GM18507 (cell line): Measurements from ENCODE around the gene MSRB1.
A peak's percentile ranks its signal among the peaks of the same experiment; 100 is the strongest.

Source experiments
- DNase-seq: peaks from one replicate; pipeline ENCODE4 v3.0.0; 2011; ENCODE audit warnings: low read depth; ENCODE audit not compliant: insufficient read length; ENCODE audit errors: extremely low spot score
- FAIRE-seq: peaks from 2 replicates; lab custom pipeline; 2011; peaks lifted over from hg19 to GRCh38; lab: Jason Lieb, UNC

MSRB1 gene, protein sequence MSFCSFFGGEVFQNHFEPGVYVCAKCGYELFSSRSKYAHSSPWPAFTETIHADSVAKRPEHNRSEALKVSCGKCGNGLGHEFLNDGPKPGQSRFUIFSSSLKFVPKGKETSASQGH

DNA sequence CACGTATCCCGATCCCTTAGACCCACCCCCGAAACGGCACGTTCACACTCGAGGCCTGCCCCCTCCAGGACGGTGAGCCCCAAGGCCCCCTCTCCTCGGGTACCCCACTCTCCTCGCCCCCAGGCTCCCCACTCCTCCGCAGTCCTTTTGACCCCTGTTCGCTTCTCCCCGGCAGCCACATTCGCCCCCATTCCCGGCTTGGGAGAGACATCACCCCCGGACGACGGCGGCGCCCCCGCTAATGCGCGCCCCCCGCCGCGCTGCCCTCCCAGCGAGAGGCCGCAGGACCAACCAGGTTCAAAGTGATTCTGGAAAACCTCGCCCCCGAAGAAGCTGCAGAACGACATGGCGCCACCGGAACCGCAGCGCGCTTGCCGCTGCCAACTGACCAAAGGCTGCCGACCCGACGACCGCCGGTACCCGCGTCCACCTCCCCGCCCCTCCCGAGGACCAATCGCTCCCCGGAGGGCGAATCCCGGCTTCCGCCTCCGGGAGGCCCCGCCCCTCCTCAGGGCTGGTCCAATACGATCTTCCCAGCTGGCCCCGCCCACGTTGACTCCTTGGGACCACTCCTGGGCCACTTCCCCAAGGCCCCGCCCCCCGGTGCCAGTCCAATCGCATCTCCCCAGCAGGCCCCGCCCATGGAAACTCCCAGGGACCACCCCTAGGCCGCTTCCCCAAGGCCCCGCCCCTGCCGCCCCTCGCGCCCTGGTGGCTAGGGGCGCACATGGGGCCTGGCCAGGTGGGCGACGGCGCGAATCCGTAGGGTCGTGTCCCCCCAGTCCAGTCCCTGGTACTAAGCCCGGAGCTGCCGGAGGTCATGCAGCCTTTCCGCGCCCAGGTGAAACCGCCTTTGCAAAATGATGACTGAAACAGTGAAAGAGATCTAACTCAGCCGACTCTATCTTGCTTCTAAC, at the start of gene MSRB1:
TSS of gene MSRB1 (minus strand) at position 390 of the 917 bp plus-strand sequence. CDS start at position 347, 43 bp downstream.
- DNase-seq (peak; percentile 100), FAIRE-seq (peak; percentile 99)

DNA sequence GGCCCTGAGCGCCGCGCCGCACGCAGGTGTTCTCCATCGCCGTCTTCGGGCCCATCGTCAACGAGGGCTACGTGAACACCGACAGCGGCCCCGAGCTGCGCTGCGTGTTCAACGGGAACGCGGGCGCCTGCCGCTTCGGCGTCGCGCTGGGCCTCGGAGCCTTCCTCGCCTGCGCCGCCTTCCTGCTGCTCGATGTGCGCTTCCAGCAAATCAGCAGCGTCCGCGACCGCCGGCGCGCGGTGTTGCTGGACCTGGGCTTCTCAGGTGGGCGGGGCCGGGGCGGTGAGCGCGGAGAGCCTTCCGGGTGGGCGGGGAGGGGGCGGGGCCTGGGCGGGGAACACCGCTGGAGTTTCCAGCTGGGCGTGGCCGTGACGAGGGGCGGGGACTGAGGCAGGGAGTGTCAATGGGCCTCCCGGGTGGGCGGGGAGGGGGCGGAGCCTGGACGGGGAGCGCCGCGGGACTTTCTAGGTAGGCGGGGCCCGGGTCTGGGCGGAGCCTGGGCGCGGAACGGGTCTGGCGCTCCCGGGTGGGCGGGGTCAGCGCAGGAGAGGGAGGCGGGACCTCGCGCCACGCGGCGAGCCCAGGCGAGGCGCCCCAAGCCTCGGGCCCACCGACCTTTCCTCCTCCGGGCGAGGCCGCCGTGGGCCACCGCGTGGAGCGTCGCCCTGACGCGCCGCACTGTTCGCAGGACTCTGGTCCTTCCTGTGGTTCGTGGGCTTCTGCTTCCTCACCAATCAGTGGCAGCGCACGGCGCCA, 49.1 kb upstream of the MSRB1 start:
- peak; percentile 96 for DNase-seq

DNA sequence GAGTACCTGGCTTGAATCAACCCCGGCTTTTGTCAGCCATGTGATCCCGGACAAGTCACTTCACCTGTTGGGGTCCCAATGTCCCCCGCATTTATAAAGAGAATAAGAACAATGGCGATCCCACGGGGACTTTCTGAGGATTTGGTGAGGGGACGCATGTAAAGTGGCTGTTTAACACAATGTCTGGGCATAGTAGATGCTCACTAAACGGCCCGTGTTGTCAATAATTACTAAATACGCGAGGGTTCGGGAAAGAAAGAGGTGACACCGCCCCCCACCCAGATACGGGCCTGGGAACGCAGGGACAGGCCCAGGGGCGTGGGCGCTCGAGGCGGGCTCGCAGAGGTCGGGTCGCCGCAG, 48.6 kb upstream of the MSRB1 start:
- FAIRE-seq (no peak), DNase-seq (no peak)

More for the DNA sequence above, 49.1 kb upstream of the MSRB1 start:
- peak; percentile 88 for FAIRE-seq

DNA sequence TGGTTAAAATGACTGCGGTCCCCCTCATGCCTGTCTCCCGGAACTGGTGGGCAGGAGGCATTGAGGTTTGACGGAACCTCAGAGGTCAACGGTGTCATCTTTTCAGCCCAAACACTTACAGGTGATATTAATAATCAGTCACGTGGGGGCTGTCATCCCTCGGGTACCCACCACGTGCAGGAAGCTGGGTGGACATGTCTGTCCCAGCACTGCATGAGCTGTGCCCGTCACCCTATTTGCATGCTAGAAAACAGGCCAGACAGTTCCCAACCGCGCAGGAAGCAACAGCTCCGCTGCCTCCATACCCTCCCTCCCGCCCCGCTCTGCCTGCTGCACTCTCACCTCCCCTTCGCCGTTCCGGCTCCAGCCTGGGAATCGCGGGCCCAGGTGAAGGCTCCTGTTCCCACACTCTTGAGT, 48.1 kb upstream of the MSRB1 start:
- DNase-seq (no peak), FAIRE-seq (peak; percentile 93)

DNA sequence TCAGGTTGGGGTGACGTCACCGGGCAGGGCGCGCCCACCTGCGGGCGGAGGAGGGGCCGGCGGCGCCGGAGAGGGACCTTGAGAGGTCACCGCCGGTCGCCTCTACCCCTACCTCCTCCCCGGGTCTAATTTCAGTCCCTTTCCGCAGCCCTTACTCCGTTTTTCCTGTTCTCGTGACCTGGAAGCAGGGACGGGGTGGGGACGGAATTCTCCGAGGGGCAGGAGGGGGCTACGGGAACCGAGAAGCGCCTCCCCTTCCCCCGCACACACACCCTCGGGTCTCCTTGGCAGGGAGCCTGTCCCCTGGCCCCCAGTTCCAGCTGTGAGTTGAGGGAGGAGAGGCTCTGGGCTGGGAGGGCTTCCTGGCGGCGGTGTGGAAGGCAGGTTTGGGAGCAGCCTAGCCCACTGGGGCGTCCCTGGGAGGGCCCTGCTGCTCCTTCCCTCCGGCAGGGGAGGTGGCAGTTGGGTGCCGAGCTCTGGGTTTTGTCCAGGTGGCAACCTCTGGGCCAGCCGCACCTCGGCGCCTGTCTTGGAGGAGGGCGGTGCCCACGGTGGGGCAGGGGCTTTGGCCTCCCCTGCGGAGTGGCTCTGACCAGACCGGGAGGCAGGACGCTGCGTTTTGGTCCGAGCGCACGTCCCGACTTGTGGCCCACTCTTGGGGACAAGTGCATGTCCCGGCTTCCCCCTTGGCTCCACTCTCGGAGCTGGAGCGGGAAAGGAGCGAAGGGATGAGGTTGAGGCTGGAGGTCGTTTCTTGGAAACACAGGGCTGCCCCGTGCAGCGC, 47.5 kb upstream of the MSRB1 start:
- no peak for DNase-seq
- no peak for FAIRE-seq

DNA sequence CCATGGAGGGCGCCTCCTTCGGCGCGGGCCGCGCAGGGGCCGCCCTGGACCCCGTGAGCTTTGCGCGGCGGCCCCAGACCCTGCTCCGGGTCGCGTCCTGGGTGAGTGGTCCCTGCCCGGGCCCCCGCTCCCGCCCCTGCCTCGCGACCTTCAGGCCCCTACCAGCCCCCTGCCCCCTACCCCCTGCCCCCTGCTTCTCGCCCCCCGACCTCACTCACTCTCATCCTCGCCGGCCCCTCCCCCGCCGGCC, 47.0 kb upstream of the MSRB1 start:
- FAIRE-seq (no peak), DNase-seq (no peak)

DNA sequence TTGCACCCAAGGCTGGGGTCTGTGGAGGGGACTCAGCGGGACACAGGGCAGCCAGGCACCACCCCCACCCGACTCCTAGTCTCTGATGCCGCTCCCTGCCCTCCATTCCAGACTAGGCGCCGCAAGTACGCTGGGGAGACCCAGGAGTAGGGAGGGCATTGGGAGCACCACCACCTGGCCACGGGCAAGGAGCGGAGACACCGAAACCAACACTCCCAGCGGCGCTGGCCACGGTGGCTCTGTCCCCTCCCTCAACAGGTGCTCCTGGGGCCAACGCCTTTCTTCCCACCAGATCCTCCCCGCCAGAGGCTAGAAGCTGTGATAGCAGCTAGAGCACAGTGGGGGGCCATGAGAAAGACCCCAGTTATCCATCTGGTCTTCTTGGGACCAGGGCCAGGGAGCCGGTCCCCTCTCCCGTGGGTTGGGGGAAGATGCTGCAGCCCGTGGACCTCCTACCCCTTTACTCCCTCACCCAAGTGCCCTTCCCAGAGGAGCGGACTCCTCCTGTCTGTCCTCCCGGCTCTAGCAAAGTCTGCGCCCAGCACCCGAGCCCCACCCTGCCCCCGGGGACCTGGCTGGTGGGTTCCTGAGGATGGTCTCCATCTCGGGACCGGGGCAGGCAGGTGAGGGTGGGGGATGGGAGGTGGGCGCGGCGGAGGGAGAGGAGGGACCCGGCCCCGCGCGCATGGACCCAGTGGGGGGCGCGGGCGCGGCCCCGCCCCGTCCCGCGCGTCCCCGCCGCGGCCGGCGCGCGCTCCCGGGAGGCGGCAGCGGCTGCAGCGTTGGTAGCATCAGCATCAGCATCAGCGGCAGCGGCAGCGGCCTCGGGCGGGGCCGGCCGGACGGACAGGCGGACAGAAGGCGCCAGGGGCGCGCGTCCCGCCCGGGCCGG, 46.5 kb upstream of the MSRB1 start, which contains the start of gene SYNGR3:
TSS of gene SYNGR3 (plus strand) at position 762 of the 892 bp plus-strand sequence. CDS start 133 bp downstream, outside the sequence.
- FAIRE-seq (no peak), DNase-seq (no peak)

DNA sequence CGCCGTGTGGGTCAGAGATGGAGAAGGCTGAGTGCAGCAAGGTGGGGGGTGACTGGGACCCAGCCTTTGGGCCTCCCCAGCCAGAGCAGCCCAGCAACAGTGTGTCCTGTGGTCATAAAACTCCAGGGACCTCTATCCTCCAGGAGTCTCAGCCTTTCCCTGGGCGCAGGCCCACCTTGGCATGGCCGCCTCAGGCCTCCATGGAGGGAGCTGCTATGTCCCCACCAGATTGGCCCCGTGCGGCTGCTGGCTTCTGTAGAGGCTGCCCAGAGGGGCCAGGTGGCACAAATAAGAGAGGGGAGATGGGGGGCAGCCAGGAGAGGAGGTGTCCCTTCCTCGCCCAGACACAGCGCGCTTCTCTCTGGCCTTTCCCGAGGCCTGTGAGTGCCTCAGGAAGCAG, 44.2 kb upstream of the MSRB1 start:
- DNase-seq (no peak), FAIRE-seq (no peak)

DNA sequence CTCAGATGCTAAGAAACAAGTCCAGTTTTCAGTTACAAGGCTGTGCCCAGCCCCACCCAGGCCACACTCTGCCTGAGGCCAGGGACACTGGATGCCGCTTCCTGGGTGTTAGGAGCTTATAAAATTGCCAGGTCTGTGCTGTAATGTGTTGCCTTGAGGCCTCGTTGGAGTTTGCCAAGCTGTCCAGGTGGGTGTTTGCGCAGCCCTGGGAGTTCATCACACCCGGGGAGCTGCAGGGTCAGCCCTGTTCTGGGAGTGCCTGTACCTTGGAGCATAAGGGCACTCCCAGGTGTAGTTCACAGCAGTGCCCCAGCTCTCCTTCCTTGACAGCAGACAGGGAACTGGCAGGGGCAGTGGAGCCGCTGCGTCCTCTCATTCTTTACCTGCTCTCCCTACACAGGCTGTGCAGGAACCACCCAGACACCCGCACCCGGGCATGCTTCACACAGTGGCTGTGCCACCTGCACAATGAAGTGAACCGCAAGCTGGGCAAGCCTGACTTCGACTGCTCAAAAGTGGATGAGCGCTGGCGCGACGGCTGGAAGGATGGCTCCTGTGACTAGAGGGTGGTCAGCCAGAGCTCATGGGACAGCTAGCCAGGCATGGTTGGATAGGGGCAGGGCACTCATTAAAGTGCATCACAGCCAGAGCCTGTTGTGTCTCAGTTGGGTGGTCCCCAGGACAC, 42.6 kb upstream of the MSRB1 start:
- DNase-seq (no peak), FAIRE-seq (no peak)

DNA sequence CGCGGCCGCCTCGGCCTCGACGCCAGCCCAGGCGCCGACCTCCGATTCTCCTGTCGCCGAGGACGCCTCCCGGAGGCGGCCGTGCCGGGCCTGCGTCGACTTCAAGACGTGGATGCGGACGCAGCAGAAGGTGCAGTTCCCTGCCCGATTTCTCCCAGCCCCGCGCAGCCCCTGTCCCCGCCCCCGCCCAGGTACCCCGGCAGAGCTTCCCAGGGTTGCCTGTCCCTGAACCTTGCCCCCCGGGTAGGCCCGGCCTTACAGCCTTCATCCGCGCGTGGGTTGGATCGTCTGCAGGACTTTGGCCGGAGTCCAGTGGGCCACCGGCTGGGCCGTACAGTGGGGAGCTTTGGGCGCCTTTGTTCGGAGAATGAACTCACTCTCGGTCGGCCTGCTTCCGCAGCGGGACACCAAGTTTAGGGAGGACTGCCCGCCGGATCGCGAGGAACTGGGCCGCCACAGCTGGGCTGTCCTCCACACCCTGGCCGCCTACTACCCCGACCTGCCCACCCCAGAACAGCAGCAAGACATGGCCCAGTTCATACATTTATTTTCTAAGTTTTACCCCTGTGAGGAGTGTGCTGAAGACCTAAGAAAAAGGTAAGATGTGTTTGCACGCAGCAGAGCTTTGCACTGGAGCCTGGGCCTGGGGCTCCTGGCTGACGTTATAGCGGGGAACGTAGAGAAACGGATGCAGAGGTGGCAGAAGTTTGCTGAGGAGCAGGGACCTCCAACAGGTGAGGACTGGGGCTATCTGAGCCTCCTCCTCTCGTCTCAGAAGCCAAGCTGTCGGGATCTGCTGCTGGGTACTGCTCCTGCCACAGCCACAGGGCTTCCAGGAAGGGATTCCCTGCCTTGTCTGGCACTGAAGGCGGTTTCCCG, 41.6 kb upstream of the MSRB1 start:
- DNase-seq (no peak), FAIRE-seq (no peak)

DNA sequence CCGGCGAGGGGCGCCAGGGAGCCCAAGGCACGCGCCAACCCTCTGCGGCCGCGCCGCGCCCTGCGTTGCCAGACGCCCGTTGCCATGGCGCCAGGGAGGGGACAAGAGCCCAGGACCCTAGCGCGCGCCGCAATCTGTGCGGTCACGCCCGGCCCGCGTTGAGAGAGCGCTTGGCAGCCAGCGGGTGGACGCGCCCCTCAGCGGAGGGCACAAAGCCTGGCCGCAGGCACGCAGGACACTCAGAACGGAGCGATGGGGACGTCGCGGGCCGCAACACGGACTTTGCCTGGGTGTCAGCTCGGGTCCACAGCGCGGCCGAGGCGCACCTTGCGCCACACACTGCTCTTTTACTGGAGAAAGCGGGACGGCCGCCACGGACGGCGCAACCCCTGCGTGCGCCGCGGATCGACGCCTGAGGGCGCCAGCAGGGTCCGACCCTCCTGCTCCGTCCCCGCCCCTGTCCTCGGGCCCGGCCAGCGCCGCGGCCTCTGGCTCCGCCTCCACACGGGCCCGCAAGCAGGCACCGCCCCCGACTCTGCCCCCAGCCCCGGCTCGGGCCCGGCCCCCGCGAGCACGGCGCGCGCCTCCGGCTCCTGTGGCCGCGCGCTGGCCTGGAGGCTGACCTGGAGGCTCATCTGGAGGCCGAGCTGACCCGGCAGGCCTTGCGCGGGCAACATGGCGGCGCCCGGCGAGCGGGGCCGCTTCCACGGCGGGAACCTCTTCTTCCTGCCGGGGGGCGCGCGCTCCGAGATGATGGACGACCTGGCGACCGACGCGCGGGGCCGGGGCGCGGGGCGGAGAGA, 40.7 kb upstream of the MSRB1 start, which contains the start of gene GFER:
TSS of gene GFER (plus strand) at position 650 of the 803 bp plus-strand sequence. CDS start at position 676, 26 bp downstream.
- FAIRE-seq (peak; percentile 92), DNase-seq (peak; percentile 81)

DNA sequence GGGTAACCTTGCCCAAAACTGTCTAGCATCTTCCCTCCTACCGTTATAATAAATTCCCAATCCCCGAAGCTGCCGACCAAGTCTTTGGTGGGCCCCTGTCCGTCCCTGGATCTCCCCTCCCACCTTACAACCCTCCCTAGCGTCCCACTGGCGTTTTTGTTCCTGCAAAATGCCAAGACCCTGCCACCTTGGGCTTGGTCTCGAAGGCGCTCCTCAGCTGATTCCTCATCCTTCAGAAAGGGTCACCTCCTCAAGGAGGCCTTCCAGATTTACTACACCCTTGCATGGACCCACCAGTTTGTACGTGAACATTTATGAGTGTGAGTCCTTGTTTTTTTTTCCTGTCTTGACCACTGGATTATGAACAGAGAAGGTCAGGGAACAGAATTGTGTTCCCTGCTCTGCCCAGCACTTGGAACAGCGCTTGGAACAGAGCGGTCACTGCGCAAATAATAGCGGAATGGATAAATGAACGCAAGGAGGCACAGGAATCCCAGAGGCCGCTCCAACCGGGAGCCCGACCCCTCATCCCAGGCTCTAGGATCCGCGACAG, 40.1 kb upstream of the MSRB1 start:
- FAIRE-seq = no peak
- no peak for DNase-seq

DNA sequence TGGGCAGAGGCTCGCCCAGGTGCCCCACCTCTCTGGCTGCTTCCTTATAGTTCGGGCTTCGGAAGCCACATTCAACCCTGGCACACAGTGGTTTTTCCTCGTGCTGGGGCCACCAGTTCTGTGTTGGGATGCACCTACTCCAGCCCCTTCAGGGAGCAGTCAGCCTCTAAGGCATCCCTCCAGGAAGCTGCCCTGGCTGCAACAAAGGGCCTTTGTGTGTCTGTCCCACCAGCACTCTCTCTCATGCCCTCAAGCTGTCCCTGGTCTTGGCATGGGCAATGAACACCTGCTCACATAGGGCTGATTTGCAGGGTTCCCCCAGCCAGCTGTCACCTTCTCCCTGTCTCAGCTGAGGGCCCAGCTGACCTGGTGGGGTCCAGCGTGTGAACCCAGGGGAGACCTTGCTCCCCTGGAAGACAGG, 39.0 kb upstream of the MSRB1 start:
- no peak for FAIRE-seq
- no peak for DNase-seq

DNA sequence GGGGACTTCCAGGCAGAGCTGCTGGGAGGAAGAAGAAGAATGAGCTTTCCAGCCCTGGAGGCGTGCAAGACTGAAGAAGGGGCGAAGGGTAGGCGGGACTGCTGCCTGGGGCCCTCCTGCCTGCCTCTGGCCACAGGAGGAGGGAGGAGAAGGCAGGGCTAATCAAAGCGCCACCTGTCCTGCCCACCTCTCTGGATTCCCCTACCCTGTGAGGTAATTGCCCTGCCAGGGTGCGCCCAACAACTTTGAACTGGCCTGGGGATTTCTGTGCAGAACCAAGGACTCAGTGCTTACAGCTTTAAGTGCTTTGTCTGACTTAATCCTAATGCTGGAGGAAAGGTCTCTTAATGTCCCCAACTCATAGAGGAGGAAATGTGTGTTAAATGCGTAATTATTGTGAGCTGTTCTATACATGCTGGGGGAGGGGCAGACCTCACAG, 38.4 kb upstream of the MSRB1 start, which contains the start of gene NOXO1:
TSS of gene NOXO1 (minus strand) at position 72 of the 439 bp plus-strand sequence. CDS start 290 bp downstream, outside the sequence.
- no peak for FAIRE-seq
- DNase-seq = no peak

DNA sequence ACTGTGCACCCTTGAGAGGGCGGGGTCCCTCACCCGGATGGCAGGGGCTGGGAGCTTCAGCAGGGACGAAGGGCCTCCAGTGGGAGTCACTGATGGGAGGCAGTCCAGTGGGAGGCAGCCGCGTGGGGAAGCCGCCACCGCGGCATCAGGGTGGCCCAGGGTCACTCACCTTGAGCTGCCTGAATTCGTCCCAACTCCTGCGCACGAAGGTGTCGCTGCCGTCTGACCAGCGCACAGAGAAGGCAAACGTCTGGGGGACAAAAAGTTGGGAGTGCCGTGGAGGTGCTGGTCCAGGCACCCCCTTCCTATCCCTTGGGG, 37.7 kb upstream of the MSRB1 start:
- DNase-seq (no peak), FAIRE-seq (no peak)
